Left colon (tissue), 2 donors: ENCODE data around the gene ARHGEF19. TPM values are rescaled to one million over a fixed set of nuclear protein-coding genes. Genes with fewer than 3 reads are reported as not detected.

Source experiments
- ATAC-seq: fragments of 200-7000 bp; cut with Tn5 transposase; one replicate; pipeline ENCODE4 v1.9.1; 2020; ENCODE audit warnings: mild to moderate bottlenecking, moderate library complexity
- DNase-seq, 2 donors: peaks; one replicate each; pipeline ENCODE4 v3.0.0-alpha.2; 2020
- intact Hi-C, 2 donors: fragments of 100-400 bp; cut with DNase I in 1 of 2; cut with micrococcal nuclease in 1 of 2; formaldehyde crosslinking; loops; one replicate each; pipeline versions ENCODE4 v1.11.2 to v1.14.0; 2022; cut with DNase I, micrococcal nuclease
- total RNA-seq, 2 donors: library from RNA; stranded (reverse); fragmentation: NEBNext Ultra II Directional; extraction: Animal tissue kit (Norgen Biotek cat#: 25700); gene quantifications; one replicate each; pipeline ENCODE4 v1.2.1, GENCODE V29; 2021
- donor health status: DM: no; HTN: no; CAD: no.
- donor health status: DM: yes; HTN: yes; CAD: no.

ARHGEF19 gene
- total RNA-seq, 2 donors from 2014 or later, result 8.0 to 10.6 TPM

DNA sequence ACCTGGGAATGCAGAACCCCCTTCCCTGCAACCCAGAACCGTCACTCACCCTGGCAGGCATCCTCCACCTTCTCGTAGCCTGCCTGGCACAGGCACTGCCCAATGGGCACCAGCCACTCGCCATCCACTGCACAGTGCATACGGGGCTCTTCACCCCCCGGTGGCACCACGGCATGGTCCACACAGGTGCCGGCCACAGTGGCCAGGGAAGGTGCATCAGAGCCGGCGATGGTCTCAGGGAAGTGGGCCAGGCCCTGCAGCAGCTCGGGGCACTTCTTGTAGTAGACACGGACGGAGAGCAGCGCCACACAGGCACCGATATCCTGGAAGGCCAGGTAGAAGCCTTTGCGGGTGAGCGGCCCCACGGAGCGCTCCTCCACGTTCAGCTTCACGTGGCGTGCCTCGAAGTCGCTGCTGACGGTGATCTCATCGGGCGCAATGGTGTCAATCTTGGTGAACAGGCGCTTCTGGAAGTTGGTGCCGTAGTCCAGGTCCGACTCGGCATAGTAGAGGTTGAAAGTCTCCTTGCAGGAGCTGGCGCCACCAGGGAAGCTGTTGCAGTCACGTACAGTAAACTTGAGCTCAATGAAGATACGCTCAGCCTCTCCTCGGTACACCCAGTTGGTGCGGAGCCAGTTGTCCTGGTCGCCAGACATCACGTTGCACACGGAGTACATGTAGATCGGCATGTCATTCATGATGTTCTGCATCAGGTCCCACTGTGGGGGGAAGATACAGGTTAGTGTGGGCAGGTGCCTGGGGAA is 63.9 kb downstream of the ARHGEF19 start:
- DNase-seq, result no peak
- intact Hi-C loops, result no loop called here
- ATAC-seq, result no peak

Other genes starting within 250 kb of the ARHGEF19 start
- gene ZBTB17, start 236.6 kb downstream of the ARHGEF19 start, total RNA-seq, result 10 to 100 TPM; 29.1 to 30.0 TPM
- not detected for gene SRARP, start 208.4 kb downstream of the ARHGEF19 start, total RNA-seq
- gene HSPB7, start 194.6 kb downstream of the ARHGEF19 start, total RNA-seq, result 10 to 100 TPM in 1 of 2 donors, under 1 TPM in 1; 0.73 to 17.6 TPM
- 1 to 10 TPM in 1 of 2 donors, under 1 TPM in 1; 0.73 to 1.7 TPM for gene CLCNKA, start 190.6 kb downstream of the ARHGEF19 start, total RNA-seq
- gene CLCNKB, start 168.9 kb downstream of the ARHGEF19 start, total RNA-seq, result under 1 TPM in 1 of 2 donors, not detected in 1; 0.14 TPM
- not detected for gene FAM131C, start 139.0 kb downstream of the ARHGEF19 start, total RNA-seq
- gene EPHA2, start 56.6 kb downstream of the ARHGEF19 start, total RNA-seq, result 10 to 100 TPM; 44.3 to 48.1 TPM
- 1 to 10 TPM; 5.9 to 7.6 TPM for gene CPLANE2, start 24.5 kb upstream of the ARHGEF19 start, total RNA-seq
- 10 to 100 TPM; 13.4 to 14.8 TPM for gene FBXO42, start 139.8 kb upstream of the ARHGEF19 start, total RNA-seq
- gene SZRD1, start 154.6 kb upstream of the ARHGEF19 start, total RNA-seq, result 100 to 1,000 TPM; 111 to 123 TPM
- not detected for gene SPATA21, start 224.8 kb upstream of the ARHGEF19 start, total RNA-seq
- 10 to 100 TPM; 41.5 to 57.0 TPM for gene NECAP2, start 228.1 kb upstream of the ARHGEF19 start, total RNA-seq